Stimulated activated CD4-positive, alpha-beta T cell treated with anti-CD3 and anti-CD28 coated beads, Interleukin-4, amount 100 ng/mL, for 48 hours (primary cell): ENCODE measurements around the gene MRGPRD.
"Not testable (repeated sequence)": the region's sequence is repeated elsewhere in the genome, so short reads cannot be mapped to it uniquely, and the experiment has no call there.

ENCODE experiments used
- DNase-seq, 2 donors: peaks; one replicate each; pipeline ENCODE4 v3.0.0-alpha.2; 2020; ENCODE audit warnings: low read depth in 2 of 2

MRGPRD gene

GRCh38 chr11:68993546-68993945 lies 12.8 kb upstream of the MRGPRD start:
- no peak for DNase-seq

DNA sequence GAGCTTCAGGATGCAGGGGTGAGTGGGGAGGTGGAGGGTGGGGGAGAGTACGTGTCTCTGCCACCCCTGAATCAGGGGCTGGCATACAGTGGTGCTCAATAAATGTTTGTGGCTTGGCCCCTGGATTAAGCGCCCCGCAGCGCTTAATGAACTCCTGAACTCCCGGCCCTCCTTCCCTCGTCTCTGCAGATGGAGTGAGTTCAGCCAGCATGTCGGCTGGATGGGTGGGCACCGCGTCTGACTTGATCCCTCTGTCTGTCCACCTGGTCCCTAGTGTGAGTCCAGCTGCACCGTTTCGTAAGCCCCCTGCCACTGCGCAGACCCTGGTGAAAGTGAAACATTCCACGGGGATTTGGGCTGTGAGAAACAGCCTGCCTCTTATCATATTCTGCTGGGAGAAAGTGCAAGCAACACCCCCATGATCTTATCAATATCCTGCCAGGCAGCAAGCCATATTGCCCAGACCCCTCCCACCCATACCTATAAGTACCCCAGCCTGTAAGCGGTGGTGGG lies 12.0 kb upstream of the MRGPRD start:
- DNase-seq: no peak

- DNase-seq: no peak
These were observed 10.4 kb upstream of the MRGPRD start for GRCh38 chr11:68990995-68991780.

DNA sequence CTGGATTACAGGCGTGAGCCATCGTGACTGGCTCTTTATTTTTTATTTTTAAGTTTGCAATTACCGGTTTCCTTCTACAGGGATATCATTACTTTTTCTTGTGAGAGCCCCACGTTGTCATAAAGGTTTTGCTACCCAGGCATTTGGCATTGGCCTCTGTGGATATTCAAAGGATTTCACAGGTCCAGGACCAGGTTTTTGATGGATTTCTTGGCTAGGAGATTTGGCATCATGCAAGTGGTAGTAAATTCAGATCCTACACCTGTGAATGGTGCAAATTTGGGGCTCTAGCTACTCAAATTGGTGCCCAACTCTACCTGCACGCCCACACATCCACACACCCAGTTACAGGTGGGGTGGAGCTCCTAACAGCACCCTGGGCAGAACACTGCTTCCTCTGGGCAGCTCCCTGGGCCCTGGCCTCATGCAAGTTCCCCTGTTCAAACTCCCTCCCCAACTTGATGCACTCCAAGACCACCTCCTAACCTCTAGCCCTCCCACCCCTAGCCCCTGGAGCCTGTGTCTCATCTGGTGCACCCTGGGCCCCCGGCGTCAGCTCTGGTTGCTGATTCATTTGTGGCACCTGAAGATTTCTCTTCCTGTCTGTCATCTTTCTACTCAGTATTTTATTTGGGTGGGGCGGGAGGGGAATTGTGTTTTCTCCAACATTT lies 9.3 kb upstream of the MRGPRD start:
- no peak for DNase-seq

DNA sequence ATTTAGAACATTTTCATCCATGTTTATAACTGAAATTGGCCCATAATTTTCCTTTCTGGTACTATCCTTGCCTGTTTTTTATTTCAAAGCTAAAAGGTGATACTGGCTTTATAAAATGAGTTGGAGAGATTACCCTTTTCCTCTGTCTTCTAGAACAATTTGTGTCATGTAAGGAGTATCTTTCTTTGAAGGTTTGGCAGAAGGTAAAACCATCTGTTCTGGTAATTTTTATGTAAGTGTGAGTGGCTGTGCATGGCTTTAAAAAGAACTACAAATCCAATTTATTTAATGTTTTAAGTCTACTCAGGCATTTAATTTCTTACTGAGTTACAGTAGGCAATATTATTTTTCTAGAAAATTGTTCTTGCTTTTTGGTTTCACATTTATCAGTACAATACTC lies 7.7 kb upstream of the MRGPRD start:
- DNase-seq: no peak

DNA sequence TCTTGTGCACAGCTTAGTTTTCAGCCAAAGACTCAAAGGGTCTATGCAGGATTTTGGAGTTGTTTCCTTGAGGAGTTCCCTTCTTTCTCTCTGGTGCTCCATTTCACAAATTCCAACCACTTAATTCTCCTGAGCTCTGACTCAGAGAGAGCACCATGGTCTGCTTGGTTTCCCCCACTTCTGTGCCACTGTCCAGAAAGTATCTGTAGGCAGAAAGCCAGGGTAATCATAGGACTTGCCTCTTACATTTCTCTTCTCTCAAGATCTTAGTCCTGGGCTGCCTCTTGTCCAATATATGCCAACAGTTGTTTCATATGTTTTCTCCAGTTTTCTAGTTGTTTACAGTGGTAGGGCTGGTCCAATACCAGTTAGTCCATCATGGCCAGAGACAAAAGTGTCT lies 6.4 kb upstream of the MRGPRD start:
- DNase-seq: no peak

GRCh38 chr11:68983801-68984200 lies 3.0 kb upstream of the MRGPRD start:
- DNase-seq: no peak

GRCh38 chr11:68982134-68982533 lies 1.3 kb upstream of the MRGPRD start:
- DNase-seq: no peak

- no peak for DNase-seq
These were observed 633 bp downstream of the MRGPRD start for GRCh38 chr11:68979931-68980775.

GRCh38 chr11:68978931-68979594 lies 1.7 kb downstream of the MRGPRD start:
- DNase-seq: no peak

GRCh38 chr11:68978626-68978930 lies 2.2 kb downstream of the MRGPRD start:
- DNase-seq: no peak

GRCh38 chr11:68977781-68978625 lies 2.8 kb downstream of the MRGPRD start:
- DNase-seq: no peak

- DNase-seq: no peak
These were observed 4.2 kb downstream of the MRGPRD start for GRCh38 chr11:68976563-68976962.

DNA sequence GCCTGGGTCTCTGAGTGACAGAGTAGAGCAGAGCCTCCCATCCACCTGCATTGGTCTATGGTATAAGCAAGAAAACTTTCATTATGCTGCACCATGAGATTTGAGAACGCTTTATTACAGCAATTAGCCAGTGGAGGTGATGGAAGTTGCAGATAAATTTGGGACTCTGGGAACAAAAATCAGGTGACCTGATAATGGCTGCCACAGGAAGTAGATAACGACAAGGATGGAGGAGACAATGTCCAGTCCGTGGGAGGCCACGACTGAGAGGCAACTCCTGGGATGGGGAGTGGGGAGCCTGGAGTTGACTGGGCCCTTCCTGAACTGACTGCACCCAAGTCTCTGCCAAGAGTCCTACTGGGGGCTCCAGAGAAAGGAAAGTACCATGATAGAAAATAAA lies 4.7 kb downstream of the MRGPRD start:
- DNase-seq: no peak

GRCh38 chr11:68974421-68975194 lies 6.2 kb downstream of the MRGPRD start:
- DNase-seq: no peak

DNA sequence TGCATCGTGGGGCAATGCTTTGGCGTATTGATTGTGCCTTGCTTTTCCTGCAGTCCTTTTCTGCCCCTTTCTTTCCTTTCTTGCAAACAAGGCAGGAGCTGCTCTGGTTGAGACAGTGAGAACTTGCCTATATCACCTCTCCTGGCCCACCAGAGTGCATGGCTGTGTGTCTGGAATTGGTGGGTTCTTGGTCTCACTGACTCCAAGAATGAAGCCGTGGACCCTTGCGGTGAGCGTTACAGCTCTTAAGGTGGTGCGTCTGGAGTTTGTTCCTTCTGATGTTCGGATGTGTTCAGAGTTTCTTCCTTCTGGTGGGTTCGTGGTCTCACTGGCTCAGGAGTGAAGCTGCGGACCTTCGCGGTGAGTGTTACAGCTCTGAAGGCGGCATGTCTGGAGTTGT lies 7.1 kb downstream of the MRGPRD start:
- DNase-seq: not testable (repeated sequence)

DNA sequence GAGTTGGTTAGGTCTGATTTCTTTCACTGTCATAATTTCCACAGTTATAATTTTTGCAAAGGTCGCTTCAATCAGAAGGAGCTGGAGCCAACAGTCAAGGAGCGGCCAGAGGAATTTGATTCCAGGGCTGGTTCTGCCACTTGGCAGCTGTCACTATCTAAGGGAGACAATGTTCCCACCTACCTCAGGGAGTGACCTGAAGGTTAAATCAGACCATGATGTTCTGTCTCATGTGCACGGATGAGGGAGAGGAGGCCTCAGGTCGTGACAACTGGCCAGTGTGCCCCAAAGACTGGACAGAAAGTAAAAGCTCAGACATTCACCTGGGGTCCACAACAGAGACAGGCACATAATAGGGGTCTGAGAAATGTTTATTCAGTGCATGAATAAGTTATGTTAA lies 7.6 kb downstream of the MRGPRD start:
- no peak for DNase-seq

GRCh38 chr11:68970921-68971636 lies 9.7 kb downstream of the MRGPRD start:
- no peak for DNase-seq

DNA sequence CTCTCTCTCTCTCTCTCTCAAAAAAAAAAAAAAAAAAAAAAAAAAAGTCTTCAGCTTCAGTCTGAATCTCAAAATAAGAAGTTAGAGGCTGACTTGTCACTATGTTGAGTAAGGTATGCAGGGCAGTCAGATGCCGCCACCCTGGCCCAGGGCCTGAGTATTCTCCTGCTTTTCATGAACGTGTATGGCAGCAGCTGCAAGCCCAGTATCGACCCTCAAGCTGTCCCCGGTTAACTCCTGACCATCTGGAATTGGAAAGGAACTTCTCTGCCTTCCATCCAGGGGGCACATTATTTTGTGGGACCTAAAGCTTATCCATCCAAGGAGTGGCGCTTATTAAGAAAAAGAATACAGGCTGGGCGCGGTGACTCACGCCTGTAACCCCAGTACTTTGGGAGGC lies 11.4 kb downstream of the MRGPRD start:
- no peak for DNase-seq
